ENCODE results near the gene SNAPC3.
"Not testable (repeated sequence)": the region's sequence is repeated elsewhere in the genome, so short reads cannot be mapped to it uniquely, and the experiment has no call there.

SNAPC3 gene

DNA sequence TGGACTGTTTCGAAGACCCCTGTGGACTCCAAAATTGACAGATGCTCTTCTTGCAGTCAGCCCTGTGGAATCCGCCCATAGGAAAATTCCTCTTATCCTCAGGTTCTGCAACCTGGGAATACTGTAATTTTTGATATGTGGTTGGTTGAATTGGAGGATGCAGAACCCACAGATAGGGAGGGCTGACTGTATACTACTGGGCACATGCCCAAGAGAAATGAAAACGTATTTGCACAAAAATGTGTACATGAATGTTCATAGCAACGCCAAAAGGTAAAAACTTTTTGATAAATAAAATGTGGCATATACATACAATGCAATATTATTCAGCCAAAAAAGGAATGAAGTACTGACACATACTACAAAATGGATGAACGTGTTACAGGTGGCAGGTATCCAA is 1.9 kb upstream of the SNAPC3 start:
- in situ Hi-C loops (cut with HindIII; ENCODE audit: low pct_ligation_motif_present, low pct_unique_long_range_greater_than_20kb, low sequenced_read_pairs): no loop called here
- DNase-seq: no peak

DNA sequence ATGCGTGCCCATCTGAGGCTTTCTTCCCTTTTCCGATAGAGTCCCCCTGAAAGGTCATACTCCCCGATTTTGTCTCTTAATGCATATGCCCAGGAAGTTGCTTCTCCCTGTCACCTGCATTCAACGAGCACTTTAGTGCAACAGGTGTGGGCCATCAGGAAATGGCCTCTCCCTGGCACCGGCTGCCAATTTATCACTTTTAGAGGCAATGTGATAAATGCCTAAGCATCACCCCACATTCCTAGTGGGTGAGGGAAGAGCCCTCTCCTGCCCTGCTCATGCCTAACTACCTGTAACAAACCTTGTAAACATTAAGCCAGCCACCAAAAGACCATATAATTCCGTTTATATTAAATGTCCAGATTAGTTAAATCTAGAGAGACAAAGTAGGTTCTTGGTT is 1.1 kb upstream of the SNAPC3 start:
- in situ Hi-C loops (cut with HindIII; ENCODE audit: low pct_ligation_motif_present, low pct_unique_long_range_greater_than_20kb, low sequenced_read_pairs): no loop called here
- DNase-seq: no peak

DNA sequence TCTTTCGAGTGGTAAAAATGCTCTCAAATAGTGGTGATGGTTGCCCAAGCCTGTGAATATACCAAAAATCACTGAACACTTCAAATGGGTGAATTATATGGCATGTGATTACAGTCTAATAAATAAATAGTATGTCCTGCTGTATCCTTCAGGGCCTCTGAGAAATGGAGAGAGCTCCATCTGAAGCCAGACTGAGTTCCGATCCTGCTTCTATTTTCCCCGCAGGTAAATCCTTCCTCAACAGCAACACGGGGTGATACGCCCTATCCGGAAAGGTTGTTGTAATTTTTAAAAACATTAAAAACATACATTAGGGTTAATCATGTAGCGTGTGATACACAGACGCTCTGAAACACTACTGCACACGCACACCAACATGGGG is 695 bp upstream of the SNAPC3 start:
- in situ Hi-C loops (cut with HindIII; ENCODE audit: low pct_ligation_motif_present, low pct_unique_long_range_greater_than_20kb, low sequenced_read_pairs): no loop called here
- DNase-seq: no peak

GRCh38 chr9:15423231-15423985 is 732 bp downstream of the SNAPC3 start:
- DNase-seq: peak; percentile 14
- in situ Hi-C loops (cut with HindIII; ENCODE audit: low pct_ligation_motif_present, low pct_unique_long_range_greater_than_20kb, low sequenced_read_pairs): no loop called here

DNA sequence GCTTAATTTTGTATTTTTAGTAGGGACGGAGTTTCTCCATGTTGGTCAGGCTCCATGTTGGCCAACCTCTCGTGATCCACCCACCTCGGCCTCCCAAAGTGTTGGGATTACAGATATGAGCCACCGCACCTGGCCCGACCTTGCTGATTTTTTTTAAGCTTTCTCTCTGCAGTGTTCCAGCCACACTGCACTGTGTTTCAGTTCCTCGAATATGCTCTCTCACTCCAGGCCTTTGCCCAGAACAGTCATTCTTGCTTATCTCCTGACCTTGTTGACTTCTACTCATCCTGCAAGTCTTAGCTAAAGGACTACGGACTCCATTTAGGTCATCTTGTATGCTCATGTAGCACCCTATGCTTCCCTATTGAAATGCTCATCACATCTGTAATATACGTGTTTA is 3.3 kb downstream of the SNAPC3 start:
- in situ Hi-C loops (cut with HindIII; ENCODE audit: low pct_ligation_motif_present, low pct_unique_long_range_greater_than_20kb, low sequenced_read_pairs): no loop called here
- DNase-seq: no peak

- DNase-seq; in situ Hi-C loops (cut with HindIII; ENCODE audit: low pct_ligation_motif_present, low pct_unique_long_range_greater_than_20kb, low sequenced_read_pairs): not testable (repeated sequence)
Observed at GRCh38 chr9:15427702-15428101, 5.0 kb downstream of the SNAPC3 start.

DNA sequence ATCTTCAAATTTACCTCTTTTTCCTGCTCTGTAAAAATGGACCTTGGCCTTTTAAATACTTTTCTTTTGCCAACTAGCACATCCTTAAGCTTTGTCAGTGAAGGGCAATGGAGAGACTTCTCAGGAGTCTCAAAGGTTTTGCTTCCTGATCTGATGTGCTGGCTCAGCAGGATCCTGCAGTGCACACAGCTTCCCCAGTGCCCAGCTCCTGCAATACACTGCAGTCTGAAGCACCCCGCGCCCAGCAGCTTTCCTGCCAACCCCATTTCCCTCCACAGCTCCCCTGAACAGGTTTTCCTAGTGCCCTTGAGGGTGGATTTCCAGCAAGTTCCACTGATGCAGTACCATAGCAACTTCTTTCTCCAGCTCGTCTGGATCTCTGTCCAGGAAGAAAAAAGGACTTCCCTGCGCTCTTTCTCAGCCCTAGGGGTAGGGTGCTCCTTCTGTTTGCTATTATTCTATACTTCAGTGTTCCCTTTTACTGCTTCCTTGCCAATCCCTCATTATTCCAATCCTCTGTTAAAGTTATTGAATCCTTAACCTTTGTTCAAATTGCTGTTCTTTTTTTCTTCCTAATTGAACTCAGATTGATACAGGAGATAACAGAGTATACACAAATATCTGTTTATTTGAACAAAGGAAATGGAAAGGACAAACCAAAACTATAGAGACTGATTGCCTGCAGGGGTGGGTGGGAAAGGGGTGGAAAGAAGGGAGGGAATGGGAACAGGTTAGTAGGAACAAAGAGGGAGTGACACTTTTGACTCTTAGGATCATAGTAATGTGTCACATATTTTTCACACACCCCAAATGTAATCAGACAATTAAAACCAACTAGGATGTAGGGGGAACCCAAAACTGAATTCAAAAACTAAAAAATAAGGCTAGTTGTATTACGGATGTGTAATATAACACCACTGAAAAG is 8.5 kb downstream of the SNAPC3 start:
- in situ Hi-C loops (cut with HindIII; ENCODE audit: low pct_ligation_motif_present, low pct_unique_long_range_greater_than_20kb, low sequenced_read_pairs): no loop called here
- DNase-seq: no peak

DNA sequence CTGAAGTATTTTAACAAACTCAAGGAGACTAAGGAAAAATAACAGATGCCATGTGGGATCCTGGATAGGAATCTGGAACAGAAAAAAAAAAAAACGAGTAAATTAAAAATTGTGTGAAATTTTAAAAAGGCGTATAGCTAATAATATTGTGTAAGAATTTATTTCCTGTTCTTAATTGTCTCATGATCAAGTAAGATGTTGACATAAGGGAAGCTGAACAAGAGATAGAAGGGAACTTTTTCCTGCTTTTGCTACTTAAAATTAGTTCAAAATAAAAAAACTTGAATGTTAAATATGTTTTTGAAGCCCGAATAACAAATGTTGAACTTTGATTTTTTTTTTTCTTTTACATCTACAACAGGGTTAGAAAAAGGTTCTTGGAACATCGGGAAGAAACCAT is 10.5 kb downstream of the SNAPC3 start:
- DNase-seq: no peak
- in situ Hi-C loops (cut with HindIII; ENCODE audit: low pct_ligation_motif_present, low pct_unique_long_range_greater_than_20kb, low sequenced_read_pairs): no loop called here

- DNase-seq: no peak
- in situ Hi-C loops (cut with HindIII; ENCODE audit: low pct_ligation_motif_present, low pct_unique_long_range_greater_than_20kb, low sequenced_read_pairs): no loop called here
Observed at GRCh38 chr9:15433661-15434060, 11.0 kb downstream of the SNAPC3 start.

DNA sequence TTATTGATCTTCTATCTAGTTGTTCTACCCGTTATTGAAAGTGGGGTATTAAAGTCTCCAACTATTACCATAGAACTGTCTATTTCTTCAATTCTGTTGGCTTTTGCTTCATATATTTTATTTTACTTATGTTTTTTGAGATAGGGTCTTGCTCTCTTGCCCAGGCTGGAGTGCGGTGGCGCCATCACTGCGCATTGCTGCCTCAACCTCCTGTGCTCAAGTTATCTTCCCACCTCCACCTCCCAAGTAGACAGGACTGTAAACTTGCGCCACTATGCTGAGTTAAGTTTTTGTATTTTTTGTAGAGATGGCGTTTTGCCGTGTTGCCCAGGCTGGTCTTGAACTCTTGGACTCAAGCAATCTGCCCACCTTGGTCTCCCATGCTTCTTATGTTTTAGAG is 16.2 kb downstream of the SNAPC3 start:
- no peak for DNase-seq
- in situ Hi-C loops (cut with HindIII; ENCODE audit: low pct_ligation_motif_present, low pct_unique_long_range_greater_than_20kb, low sequenced_read_pairs): no loop called here

DNA sequence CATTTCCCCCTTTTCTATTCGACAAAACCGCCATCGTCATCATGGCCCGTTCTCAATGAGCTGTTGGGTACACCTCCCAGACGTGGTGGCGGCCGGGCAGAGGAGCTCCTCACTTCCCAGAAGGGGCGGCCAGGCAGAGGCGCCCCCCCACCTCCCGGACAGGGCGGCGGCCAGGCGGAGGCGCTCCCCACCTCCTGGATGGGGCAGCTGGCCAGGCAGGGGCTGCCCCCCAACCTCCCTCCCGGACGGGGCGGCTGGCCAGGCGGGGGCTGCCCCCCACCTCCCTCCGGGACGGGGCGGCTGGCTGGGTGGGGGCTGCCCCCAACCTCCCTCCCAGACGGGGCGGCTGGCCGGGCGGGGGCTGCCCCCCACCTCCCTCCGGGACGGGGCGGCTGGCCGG is 19.2 kb downstream of the SNAPC3 start:
- DNase-seq; in situ Hi-C loops (cut with HindIII; ENCODE audit: low pct_ligation_motif_present, low pct_unique_long_range_greater_than_20kb, low sequenced_read_pairs): not testable (repeated sequence)

GRCh38 chr9:15442264-15442663 is 19.6 kb downstream of the SNAPC3 start:
- DNase-seq; in situ Hi-C loops (cut with HindIII; ENCODE audit: low pct_ligation_motif_present, low pct_unique_long_range_greater_than_20kb, low sequenced_read_pairs): not testable (repeated sequence)

DNA sequence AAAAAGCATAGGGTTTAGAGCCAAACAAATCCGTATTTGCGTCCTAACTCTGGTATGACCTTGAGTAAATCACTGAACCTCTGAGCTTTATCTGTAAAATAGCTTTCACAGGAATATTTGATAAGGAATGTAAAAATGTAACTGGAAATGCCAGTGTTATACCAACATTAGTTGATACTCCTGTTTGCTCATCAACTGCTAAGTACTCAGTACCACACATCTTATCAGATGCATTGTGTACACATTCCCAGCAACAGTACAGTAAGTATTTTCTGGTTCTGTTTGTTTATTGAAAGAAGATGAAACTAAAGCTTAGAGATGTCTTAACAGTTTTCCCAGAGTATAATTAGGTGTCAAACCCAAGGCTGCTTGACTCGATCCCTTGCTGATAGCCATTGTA is 21.5 kb downstream of the SNAPC3 start:
- in situ Hi-C loops (cut with HindIII; ENCODE audit: low pct_ligation_motif_present, low pct_unique_long_range_greater_than_20kb, low sequenced_read_pairs): no loop called here
- no peak for DNase-seq

DNA sequence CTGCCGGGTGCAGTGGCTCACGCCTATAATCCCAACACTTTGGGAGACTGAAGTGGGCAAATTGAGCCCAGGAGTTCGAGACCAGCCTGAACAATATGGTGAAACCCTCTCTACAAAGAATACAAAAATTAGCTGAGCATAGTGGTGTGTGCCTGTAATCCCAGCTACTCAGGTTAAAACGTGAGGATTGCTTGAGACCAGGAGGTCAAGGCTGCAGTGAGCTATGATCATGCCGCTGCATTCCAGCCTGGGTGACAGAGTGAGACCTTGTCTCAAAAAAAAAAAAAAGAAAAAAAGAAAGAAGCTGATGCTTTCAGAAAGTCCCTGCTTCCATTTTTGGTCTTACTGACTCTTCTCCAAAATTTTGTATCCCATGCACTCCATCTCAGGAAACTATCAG is 31.3 kb downstream of the SNAPC3 start:
- no peak for DNase-seq
- in situ Hi-C loops (cut with HindIII; ENCODE audit: low pct_ligation_motif_present, low pct_unique_long_range_greater_than_20kb, low sequenced_read_pairs): no loop called here

DNA sequence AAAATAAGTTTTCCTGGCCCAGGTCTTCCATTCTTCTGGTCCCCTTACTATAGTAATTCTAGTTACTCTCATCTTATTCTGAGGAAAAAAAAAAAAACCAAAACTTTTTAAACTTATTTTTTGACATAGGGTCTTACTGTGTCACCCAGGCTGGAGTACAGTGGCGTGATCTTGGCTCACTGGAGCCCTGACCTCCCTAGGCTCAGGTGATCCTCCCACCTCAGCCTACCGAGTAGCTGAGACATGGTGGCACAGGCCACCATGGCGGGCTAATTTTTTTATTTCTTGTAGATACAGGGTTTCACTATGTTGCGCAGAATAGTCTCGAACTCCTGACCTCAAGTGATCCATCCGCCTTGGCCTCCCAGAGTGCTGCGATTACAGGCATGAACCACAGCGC is 38.4 kb downstream of the SNAPC3 start:
- DNase-seq: no peak
- in situ Hi-C loops (cut with HindIII; ENCODE audit: low pct_ligation_motif_present, low pct_unique_long_range_greater_than_20kb, low sequenced_read_pairs): no loop called here

GRCh38 chr9:15461601-15462000 is 38.9 kb downstream of the SNAPC3 start:
- DNase-seq: no peak
- in situ Hi-C loops (cut with HindIII; ENCODE audit: low pct_ligation_motif_present, low pct_unique_long_range_greater_than_20kb, low sequenced_read_pairs): no loop called here

GRCh38 chr9:15468145-15468544 is 45.5 kb downstream of the SNAPC3 start:
- DNase-seq: no peak
- in situ Hi-C loops (cut with HindIII; ENCODE audit: low pct_ligation_motif_present, low pct_unique_long_range_greater_than_20kb, low sequenced_read_pairs): no loop called here

- DNase-seq: no peak
- in situ Hi-C loops (cut with HindIII; ENCODE audit: low pct_ligation_motif_present, low pct_unique_long_range_greater_than_20kb, low sequenced_read_pairs): no loop called here
Observed at GRCh38 chr9:15469406-15469805, 46.7 kb downstream of the SNAPC3 start.

DNA sequence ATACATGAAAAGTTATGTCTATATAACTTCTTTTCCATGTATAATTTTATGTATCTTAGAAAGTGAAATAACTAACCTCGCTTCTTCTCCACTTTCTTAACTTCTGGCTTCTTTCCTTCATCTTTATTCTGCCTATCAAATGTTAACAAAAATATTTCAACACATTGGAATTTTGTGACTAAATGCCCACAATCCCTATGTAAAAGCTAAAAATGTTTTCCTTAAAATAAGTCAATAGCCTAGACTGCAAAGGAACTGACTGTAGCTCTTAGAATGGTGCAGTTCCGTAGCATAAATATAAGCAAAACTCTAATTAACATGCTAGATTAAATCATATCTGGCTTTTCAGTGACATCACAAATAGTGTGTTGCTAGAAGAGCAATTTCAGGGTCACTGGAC is 47.2 kb downstream of the SNAPC3 start:
- in situ Hi-C loops (cut with HindIII; ENCODE audit: low pct_ligation_motif_present, low pct_unique_long_range_greater_than_20kb, low sequenced_read_pairs): no loop called here

More for the DNA sequence above, 47.2 kb downstream of the SNAPC3 start:
- no peak for DNase-seq

Data from ACHN (cell line).